SK-N-SH (cell line): ENCODE data around the gene CSNK1G2. TPM values are rescaled to one million over a fixed set of nuclear protein-coding genes. Genes with fewer than 3 reads are reported as not detected.

Source experiments
- CTCF ChIA-PET: fragments of 300-600, 350-600 bp; formaldehyde crosslinking; extraction: SDS; loops from one replicate; lab custom pipeline; 2021; lab: Yijun Ruan, JAX
- POLR2A ChIA-PET: fragments of 350-600 bp; sonication (Branson Sonifier 250); formaldehyde crosslinking; extraction: SDS; loops from one replicate; lab custom pipeline; 2020; ENCODE audit warnings: antibody characterized with exemption, inconsistent platforms; lab: Yijun Ruan, JAX
- DNase-seq: peaks from one replicate; pipeline ENCODE4 v3.0.0; 2012
- H2AFZ ChIP-seq: fragments of 200-600 bp; sonication (generic); 2 replicates; pipeline ENCODE4 v1.8.1; 2016; ENCODE audit warnings: antibody characterized with exemption, mild to moderate bottlenecking, low read depth
- H3F3A ChIP-seq: fragments of 200-600 bp; sonication (generic); replicated peaks from 2 replicates; pipeline ENCODE3; 2016; ENCODE audit warnings: antibody characterized with exemption, mild to moderate bottlenecking; ENCODE audit not compliant: insufficient read depth
- H3K27ac ChIP-seq, 2 experiments: fragments of 200-500 bp in 1 of 2; fragments of 200-600 bp in 1 of 2; sonication (Bioruptor generic) in 1 of 2; sonication (generic), shearing (Covaris generic) in 1 of 2; 2 replicates each; pipeline versions ENCODE4 v1.5.1 to v1.6.1; 2014 to 2016; ENCODE audit warnings: low read depth in 2 of 2, inconsistent platforms in 1 of 2, low read length in 1 of 2, mild to moderate bottlenecking in 1 of 2, mixed read lengths in 1 of 2
- H3K27me3 ChIP-seq: fragments of 200-600 bp; sonication (generic), shearing (Covaris generic); 2 replicates; pipeline ENCODE4 v1.6.1; 2016; ENCODE audit warnings: mixed run types; ENCODE audit not compliant: insufficient read depth
- H3K36me3 ChIP-seq, 2 experiments: fragments of 200-500 bp in 1 of 2; fragments of 200-600 bp in 1 of 2; sonication (Bioruptor generic) in 1 of 2; sonication (generic) in 1 of 2; replicated peaks in 1 of 2; 2 replicates each; pipeline versions ENCODE3 to v1.5.1; 2014 to 2016; ENCODE audit warnings: low read length in 1 of 2, mild to moderate bottlenecking in 1 of 2; ENCODE audit not compliant: insufficient read depth in 2 of 2, control insufficient read depth in 1 of 2
- H3K4me1 ChIP-seq, 2 experiments: fragments of 200-500 bp in 1 of 2; fragments of 200-600 bp in 1 of 2; sonication (Bioruptor generic) in 1 of 2; sonication (generic), shearing (Covaris generic) in 1 of 2; 2 replicates each; pipeline versions ENCODE4 v1.5.1 to v1.6.1; 2014 to 2016; ENCODE audit warnings: low read depth in 1 of 2, low read length in 1 of 2, mixed run types in 1 of 2; ENCODE audit not compliant: insufficient read depth in 2 of 2, control insufficient read depth in 1 of 2
- H3K4me2 ChIP-seq: fragments of 200-600 bp; sonication (generic), shearing (Covaris generic); 2 replicates; pipeline ENCODE4 v1.6.1; 2017; ENCODE audit warnings: mixed run types
- H3K4me3 ChIP-seq, 2 experiments: fragments of 200-500 bp in 1 of 2; fragments of 200-600 bp in 1 of 2; sonication (Bioruptor generic) in 1 of 2; sonication (generic), shearing (Covaris generic) in 1 of 2; 2 replicates each; pipeline versions ENCODE4 v1.5.1 to v1.8.1; 2014 to 2016; ENCODE audit warnings: low read depth in 2 of 2, inconsistent platforms in 1 of 2, low read length in 1 of 2, mild to moderate bottlenecking in 1 of 2, mixed read lengths in 1 of 2, moderate library complexity in 1 of 2
- H3K79me2 ChIP-seq: fragments of 200-600 bp; sonication (generic); 2 replicates; pipeline ENCODE4 v1.8.1; 2017; ENCODE audit warnings: mild to moderate bottlenecking; ENCODE audit not compliant: insufficient read depth
- H3K9ac ChIP-seq: fragments of 200-600 bp; sonication (generic); 2 replicates; pipeline ENCODE4 v1.6.1; 2017; ENCODE audit warnings: mixed run types
- H3K9me2 ChIP-seq: fragments of 200-600 bp; sonication (generic); 2 replicates; pipeline ENCODE4 v1.6.1; 2017; ENCODE audit warnings: mixed run types
- H3K9me3 ChIP-seq: fragments of 200-600 bp; sonication (generic); 2 replicates; pipeline ENCODE4 v1.6.1; 2017; ENCODE audit warnings: mixed run types, mild to moderate bottlenecking, moderate library complexity
- H4K20me1 ChIP-seq: fragments of 200-600 bp; sonication (generic); 2 replicates; pipeline ENCODE4 v1.6.1; 2017; ENCODE audit warnings: mild to moderate bottlenecking, mixed run types; ENCODE audit not compliant: insufficient read depth
- ELF1 ChIP-seq: IDR thresholded peaks from 2 replicates; pipeline ENCODE4 v1.4.0; 2012
- EZH2phosphoT487 ChIP-seq: fragments of 200-600 bp; sonication (generic); IDR thresholded peaks from 2 replicates; pipeline ENCODE4 v1.6.1; 2017; ENCODE audit warnings: low read depth, mixed run types, mild to moderate bottlenecking, antibody characterized with exemption, moderate library complexity, borderline replicate concordance
- FOSL2 ChIP-seq: IDR thresholded peaks from 2 replicates; pipeline ENCODE4 v1.4.0; 2012; ENCODE audit warnings: low read depth, mild to moderate bottlenecking, moderate library complexity, borderline replicate concordance
- JUND ChIP-seq: IDR thresholded peaks from 2 replicates; pipeline ENCODE4 v1.4.0; 2012
- NFIC ChIP-seq: IDR thresholded peaks from 2 replicates; pipeline ENCODE4 v1.4.0; 2012; ENCODE audit warnings: borderline replicate concordance
- NRF1 ChIP-seq: IDR thresholded peaks from 2 replicates; pipeline ENCODE4 v1.6.1; 2012; ENCODE audit warnings: low read depth, mild to moderate bottlenecking, low read length
- RFX5 ChIP-seq: IDR thresholded peaks from 2 replicates; pipeline ENCODE4 v1.6.1; 2012; ENCODE audit warnings: mild to moderate bottlenecking, improper control_type of control experiment, low read length
- RXRA ChIP-seq: IDR thresholded peaks from 2 replicates; pipeline ENCODE4 v1.4.0; 2012; ENCODE audit warnings: low read depth, mild to moderate bottlenecking, borderline replicate concordance
- SMC3 ChIP-seq: IDR thresholded peaks from 2 replicates; pipeline ENCODE4 v1.6.1; 2012; ENCODE audit warnings: low read depth, low read length, improper control_type of control experiment
- TCF12 ChIP-seq: IDR thresholded peaks from 2 replicates; pipeline ENCODE4 v1.4.0; 2012
- TEAD4 ChIP-seq: IDR thresholded peaks from 2 replicates; pipeline ENCODE4 v1.4.0; 2012; ENCODE audit warnings: mild to moderate bottlenecking, borderline replicate concordance; ENCODE audit not compliant: insufficient read depth
- YY1 ChIP-seq: IDR thresholded peaks from 2 replicates; pipeline ENCODE4 v1.4.0; 2012; ENCODE audit warnings: low read depth, mild to moderate bottlenecking
- WGBS: methylation state at CpG from one replicate; pipeline ENCODE4 v1.1.6; 2017; ENCODE audit warnings: low lambda C conversion rate; 5-methylcytosine and 5-hydroxymethylcytosine counted together
- polyA plus RNA-seq, 3 experiments: library from polyadenylated mRNA; depleted of rRNA; stranded (reverse); fragments of >200 nt; gene quantifications; 2 replicates each; pipeline ENCODE4 v1.2.3, GENCODE V29; 2012
- TF ChIP-seq, protein P1 (sequence below): IDR thresholded peaks from 2 replicates; pipeline ENCODE4 v1.6.1; 2012; ENCODE audit warnings: mild to moderate bottlenecking, low read depth, low read length, moderate library complexity
- TF ChIP-seq, protein P2 (sequence below): IDR thresholded peaks from 2 replicates; pipeline ENCODE4 v1.4.0; 2012; ENCODE audit warnings: low read depth
- TF ChIP-seq, protein P3 (sequence below): fragments of 200-600 bp; sonication (generic); IDR thresholded peaks from 2 replicates; pipeline ENCODE4 v1.6.1; 2017; ENCODE audit warnings: antibody characterized with exemption, mild to moderate bottlenecking, moderate library complexity
- TF ChIP-seq, protein P4 (sequence below): IDR thresholded peaks from 2 replicates; pipeline ENCODE4; 2012
- TF ChIP-seq, protein P5 (sequence below): IDR thresholded peaks from 2 replicates; pipeline ENCODE4 v1.4.0; 2012; ENCODE audit warnings: low read depth, borderline replicate concordance

CSNK1G2 gene
- polyA plus RNA-seq, 1 of the 3 experiments (the other 2 are of a cell fraction) = 79.4 TPM

DNA sequence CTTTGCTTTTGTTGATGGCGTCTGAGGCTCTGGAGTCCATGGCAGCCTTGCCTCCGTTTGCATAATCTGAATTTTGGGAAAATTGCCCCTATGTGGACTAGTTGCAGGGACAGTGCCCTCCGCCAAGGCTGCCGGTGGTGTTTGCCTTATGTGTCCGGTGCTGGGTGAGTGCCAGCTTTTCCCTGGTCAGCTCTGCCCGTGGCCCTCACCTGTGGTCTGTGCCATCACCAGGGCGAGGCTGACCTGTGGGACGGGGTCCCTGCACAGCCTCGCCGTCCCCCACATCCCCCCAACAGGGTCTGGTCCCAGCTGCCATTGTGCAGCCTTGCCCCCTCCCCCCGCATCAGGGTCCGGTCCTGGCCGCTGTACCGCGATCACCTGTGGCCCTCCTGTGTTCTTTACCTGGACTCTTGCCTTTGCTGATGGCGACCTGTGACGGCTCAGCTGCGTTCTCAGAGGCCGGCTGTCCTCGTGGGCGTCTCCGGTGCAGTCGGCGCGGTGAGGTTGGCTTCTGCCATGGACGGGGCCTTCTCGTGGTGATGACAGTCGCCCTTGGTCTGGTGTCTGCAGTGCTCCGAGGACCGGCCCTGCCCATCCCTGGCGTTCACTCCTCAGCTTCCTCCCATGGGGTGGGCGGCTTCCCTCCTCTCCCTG lies 12.6 kb downstream of the CSNK1G2 start (continued):
- TF ChIP-seq, protein P1, sequence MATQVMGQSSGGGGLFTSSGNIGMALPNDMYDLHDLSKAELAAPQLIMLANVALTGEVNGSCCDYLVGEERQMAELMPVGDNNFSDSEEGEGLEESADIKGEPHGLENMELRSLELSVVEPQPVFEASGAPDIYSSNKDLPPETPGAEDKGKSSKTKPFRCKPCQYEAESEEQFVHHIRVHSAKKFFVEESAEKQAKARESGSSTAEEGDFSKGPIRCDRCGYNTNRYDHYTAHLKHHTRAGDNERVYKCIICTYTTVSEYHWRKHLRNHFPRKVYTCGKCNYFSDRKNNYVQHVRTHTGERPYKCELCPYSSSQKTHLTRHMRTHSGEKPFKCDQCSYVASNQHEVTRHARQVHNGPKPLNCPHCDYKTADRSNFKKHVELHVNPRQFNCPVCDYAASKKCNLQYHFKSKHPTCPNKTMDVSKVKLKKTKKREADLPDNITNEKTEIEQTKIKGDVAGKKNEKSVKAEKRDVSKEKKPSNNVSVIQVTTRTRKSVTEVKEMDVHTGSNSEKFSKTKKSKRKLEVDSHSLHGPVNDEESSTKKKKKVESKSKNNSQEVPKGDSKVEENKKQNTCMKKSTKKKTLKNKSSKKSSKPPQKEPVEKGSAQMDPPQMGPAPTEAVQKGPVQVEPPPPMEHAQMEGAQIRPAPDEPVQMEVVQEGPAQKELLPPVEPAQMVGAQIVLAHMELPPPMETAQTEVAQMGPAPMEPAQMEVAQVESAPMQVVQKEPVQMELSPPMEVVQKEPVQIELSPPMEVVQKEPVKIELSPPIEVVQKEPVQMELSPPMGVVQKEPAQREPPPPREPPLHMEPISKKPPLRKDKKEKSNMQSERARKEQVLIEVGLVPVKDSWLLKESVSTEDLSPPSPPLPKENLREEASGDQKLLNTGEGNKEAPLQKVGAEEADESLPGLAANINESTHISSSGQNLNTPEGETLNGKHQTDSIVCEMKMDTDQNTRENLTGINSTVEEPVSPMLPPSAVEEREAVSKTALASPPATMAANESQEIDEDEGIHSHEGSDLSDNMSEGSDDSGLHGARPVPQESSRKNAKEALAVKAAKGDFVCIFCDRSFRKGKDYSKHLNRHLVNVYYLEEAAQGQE = no peak
- TF ChIP-seq, protein P2, sequence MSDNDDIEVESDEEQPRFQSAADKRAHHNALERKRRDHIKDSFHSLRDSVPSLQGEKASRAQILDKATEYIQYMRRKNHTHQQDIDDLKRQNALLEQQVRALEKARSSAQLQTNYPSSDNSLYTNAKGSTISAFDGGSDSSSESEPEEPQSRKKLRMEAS = no peak

DNA sequence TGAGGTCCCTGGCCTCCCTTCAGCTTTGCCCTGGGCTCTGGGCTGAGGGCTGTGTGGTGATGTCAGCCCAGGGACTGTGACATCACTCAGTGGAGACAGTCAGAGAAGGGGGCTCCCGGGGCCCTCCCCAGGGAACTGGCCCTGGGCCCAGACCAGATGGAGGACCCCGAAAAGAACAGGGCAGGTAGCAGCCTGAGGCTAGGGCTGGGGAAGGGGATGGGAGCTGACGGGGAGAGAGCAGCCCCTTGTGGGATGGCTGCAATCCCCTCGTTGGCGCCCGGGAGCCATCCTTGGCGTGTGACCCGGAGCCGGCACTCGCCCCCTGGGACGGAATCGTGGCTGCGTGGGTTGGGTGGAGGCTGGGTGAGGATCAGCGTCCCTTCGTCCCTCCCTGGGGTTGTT lies 13.6 kb downstream of the CSNK1G2 start:
- H3K9me2 ChIP-seq = no peaks in the 10 kb centered on the region
- peaks cover 69% of the 10 kb centered on the region for H4K20me1 ChIP-seq
- no peak overlapping the region for H3K4me2 ChIP-seq
- H3K27me3 ChIP-seq = no peaks in the 10 kb centered on the region
- H3K79me2 ChIP-seq = peaks cover 87% of the 10 kb centered on the region
- WGBS = no CpG with 5 or more reads among the region's 15 CpGs
- H3K36me3 ChIP-seq = peaks cover 0 to 6% of the 10 kb centered on the region in 2 experiments
- H3K9me3 ChIP-seq = no peaks in the 10 kb centered on the region
- no peaks in the 10 kb centered on the region for H3F3A ChIP-seq
- no peak for DNase-seq
- no peaks in the 10 kb centered on the region; a peak in 1 of 4 replicates for H3K4me1 ChIP-seq
- no peak overlapping the region for H3K4me3 ChIP-seq
- no peak overlapping the region for H2AFZ ChIP-seq
- CTCF ChIA-PET = interaction anchor here (1.2 to 1.4 kb wide), 2 partner anchors 9 to 115 kb away, joined by 3 to 6 read pairs; no protein-coding TSS in a partner anchor
- H3K9ac ChIP-seq = no peak overlapping the region
- H3K27ac ChIP-seq = no peak overlapping the region; a peak in 1 of 4 replicates
- no peak for TF ChIP-seq ELF1
- no peak for TF ChIP-seq EZH2phosphoT487
- TF ChIP-seq, protein P3, sequence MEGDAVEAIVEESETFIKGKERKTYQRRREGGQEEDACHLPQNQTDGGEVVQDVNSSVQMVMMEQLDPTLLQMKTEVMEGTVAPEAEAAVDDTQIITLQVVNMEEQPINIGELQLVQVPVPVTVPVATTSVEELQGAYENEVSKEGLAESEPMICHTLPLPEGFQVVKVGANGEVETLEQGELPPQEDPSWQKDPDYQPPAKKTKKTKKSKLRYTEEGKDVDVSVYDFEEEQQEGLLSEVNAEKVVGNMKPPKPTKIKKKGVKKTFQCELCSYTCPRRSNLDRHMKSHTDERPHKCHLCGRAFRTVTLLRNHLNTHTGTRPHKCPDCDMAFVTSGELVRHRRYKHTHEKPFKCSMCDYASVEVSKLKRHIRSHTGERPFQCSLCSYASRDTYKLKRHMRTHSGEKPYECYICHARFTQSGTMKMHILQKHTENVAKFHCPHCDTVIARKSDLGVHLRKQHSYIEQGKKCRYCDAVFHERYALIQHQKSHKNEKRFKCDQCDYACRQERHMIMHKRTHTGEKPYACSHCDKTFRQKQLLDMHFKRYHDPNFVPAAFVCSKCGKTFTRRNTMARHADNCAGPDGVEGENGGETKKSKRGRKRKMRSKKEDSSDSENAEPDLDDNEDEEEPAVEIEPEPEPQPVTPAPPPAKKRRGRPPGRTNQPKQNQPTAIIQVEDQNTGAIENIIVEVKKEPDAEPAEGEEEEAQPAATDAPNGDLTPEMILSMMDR = no peak
- TF ChIP-seq FOSL2 = no peak
- no peak for TF ChIP-seq SMC3
- TF ChIP-seq TCF12 = no peak
- TF ChIP-seq RFX5 = no peak
- TF ChIP-seq, protein P4, sequence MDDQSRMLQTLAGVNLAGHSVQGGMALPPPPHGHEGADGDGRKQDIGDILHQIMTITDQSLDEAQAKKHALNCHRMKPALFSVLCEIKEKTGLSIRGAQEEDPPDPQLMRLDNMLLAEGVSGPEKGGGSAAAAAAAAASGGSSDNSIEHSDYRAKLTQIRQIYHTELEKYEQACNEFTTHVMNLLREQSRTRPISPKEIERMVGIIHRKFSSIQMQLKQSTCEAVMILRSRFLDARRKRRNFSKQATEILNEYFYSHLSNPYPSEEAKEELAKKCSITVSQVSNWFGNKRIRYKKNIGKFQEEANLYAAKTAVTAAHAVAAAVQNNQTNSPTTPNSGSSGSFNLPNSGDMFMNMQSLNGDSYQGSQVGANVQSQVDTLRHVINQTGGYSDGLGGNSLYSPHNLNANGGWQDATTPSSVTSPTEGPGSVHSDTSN = no peak
- TF ChIP-seq, protein P5, sequence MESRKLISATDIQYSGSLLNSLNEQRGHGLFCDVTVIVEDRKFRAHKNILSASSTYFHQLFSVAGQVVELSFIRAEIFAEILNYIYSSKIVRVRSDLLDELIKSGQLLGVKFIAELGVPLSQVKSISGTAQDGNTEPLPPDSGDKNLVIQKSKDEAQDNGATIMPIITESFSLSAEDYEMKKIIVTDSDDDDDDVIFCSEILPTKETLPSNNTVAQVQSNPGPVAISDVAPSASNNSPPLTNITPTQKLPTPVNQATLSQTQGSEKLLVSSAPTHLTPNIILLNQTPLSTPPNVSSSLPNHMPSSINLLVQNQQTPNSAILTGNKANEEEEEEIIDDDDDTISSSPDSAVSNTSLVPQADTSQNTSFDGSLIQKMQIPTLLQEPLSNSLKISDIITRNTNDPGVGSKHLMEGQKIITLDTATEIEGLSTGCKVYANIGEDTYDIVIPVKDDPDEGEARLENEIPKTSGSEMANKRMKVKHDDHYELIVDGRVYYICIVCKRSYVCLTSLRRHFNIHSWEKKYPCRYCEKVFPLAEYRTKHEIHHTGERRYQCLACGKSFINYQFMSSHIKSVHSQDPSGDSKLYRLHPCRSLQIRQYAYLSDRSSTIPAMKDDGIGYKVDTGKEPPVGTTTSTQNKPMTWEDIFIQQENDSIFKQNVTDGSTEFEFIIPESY = no peak
- TF ChIP-seq TEAD4 = no peak
- TF ChIP-seq, protein P1 = no peak
- no peak for TF ChIP-seq NRF1
- no peak for TF ChIP-seq YY1
- TF ChIP-seq RXRA = no peak
- TF ChIP-seq NFIC = no peak
- TF ChIP-seq JUND = no peak
- POLR2A ChIA-PET = no interaction called here
